ENCODE measurements around the gene RUNX2.

The RUNX2 gene

DNA sequence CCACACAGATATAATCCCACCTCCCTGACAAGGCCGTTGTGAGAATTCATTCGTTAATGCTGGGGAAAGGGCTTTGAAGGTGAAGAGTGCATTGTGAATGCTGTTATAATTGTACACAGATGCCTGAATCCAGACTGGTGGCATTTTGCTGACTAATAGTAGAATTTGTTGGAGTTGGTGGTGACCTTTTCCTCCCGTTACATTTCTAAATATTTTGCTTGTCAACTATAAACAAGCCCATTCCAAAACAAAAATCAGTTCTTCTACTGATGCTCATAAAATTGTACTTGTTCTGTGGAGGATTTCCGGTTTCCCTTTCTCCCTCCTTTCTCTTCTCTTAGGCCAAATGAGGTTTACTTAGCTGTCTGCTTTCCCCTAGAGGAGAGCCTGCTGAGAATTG is 302.7 kb downstream of the RUNX2 start:
- no peak for DNase-seq

- no peak for DNase-seq
Measured at GRCh38 chr6:45631396-45631795, 303.3 kb downstream of the RUNX2 start.

DNA sequence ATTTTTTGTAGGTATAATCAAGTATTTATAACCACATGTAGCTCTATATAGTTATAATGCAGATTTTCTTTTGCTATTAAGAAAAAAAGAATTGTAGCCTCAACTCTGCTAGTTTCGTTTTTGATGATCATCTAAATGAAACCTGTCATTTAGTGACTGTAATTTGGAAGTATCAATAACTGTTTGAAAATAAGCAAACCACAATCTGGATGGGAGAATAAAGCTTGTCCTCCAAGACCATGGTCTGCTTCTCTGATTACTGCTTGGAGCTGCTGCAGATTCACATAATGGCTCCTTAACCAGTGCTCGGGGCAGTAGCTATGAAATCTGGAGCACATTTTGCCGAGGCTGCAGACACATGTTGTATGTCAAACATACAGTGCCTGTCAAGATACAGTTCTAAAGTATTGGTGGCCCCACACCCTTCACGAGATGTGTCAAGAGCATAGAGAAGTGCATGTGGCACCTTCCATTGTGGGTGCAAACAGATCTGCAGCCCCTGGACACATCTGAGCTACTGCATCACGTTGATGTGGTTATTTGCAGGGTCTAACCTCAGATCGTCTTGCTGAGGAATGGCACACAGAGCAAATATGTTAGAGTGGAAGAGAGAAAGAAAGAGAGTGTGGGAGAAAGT is 305.3 kb downstream of the RUNX2 start:
- DNase-seq, result no peak

DNA sequence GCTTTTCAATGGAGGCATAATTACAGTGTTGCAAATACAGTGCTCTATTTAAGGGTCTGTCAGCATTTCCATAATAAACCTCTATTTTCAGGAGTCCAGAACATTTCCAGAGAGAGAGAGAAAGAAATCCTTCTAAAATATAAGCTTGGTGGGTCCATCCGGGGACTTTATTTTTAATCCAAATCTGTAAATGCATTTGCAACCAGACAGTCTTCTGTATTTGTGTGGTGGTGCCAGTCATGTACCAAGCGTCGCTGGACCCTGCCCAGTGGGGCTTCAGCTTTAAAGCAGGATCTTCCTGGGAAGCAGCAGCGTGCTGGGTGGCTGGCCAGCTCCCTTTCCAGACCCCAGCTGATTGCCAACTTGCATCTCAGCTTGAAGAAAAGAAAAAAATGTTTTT is 306.1 kb downstream of the RUNX2 start:
- DNase-seq, result no peak

- no peak for DNase-seq
Measured at GRCh38 chr6:45635284-45635867, 307.2 kb downstream of the RUNX2 start.

GRCh38 chr6:45637056-45637455 is 308.9 kb downstream of the RUNX2 start:
- no peak for DNase-seq

- DNase-seq, result no peak
Measured at GRCh38 chr6:45637611-45638257, 309.6 kb downstream of the RUNX2 start.

DNA sequence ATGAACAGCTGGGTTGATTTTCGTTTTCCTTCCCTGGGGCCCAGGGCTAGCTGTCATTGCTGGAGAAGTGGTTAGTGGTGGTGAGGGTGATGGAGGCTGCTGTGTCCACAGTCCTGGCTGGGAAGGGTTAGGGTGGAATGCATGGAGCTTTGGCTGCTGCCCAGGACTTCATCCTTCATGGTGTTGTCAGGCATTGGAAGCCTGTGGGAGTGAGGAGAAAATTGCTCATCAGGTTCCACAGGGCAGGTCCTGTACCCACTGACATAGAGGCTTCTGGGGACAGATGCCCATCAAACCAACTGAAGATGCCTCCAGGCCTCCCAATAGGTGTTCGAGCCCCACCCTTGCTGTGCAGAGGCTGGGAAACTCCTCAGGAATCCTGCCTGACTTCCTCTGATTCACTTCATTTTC is 312.0 kb downstream of the RUNX2 start:
- no peak for DNase-seq

- DNase-seq, result no peak
Measured at GRCh38 chr6:45640811-45641210, 312.7 kb downstream of the RUNX2 start.

GRCh38 chr6:45642331-45643125 is 314.4 kb downstream of the RUNX2 start:
- DNase-seq, result no peak

DNA sequence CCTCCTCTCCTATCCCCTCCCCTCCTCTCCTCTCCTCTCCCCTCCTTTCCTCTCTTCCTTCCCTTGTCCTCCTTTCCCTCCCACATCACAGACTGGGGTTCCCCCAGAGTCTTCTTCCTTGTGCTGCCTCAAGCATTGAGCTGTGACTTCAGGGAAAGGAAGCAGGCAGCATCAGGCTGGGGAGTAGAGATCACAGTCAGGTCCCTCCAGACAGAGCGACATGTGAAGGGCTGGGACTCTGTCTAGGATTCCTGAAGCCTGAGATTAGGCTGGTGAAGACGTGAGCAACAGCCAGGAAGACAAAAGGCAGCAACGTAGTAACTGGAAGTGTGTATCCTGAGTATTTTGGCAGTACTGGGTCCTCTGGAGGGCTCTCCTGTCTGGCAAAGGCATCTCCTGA is 315.0 kb downstream of the RUNX2 start:
- DNase-seq, result no peak

- DNase-seq, result no peak
Measured at GRCh38 chr6:45644720-45645119, 316.6 kb downstream of the RUNX2 start.

DNA sequence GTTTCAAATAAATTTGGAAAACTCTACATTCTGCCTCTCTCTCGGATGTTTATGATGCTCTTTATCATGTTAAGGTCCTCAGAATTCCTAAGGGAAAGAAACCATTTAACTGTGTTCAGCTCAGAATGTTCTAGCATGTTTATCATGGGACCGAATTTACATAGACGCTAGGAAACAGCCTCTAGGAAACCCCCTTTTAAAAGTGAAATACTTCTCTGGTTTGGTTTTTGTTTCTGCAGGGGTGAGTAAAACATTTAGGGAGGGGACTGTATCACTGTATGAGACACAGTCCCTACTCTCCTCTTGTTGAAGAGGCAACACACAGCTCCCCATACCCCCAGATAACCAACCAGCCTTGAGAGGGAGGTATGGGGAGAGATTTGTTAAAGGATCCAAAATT is 317.2 kb downstream of the RUNX2 start:
- no peak for DNase-seq

- no peak for DNase-seq
Measured at GRCh38 chr6:45647341-45648261, 319.5 kb downstream of the RUNX2 start.

- DNase-seq, result no peak
Measured at GRCh38 chr6:45648262-45648620, 320.1 kb downstream of the RUNX2 start.

DNA sequence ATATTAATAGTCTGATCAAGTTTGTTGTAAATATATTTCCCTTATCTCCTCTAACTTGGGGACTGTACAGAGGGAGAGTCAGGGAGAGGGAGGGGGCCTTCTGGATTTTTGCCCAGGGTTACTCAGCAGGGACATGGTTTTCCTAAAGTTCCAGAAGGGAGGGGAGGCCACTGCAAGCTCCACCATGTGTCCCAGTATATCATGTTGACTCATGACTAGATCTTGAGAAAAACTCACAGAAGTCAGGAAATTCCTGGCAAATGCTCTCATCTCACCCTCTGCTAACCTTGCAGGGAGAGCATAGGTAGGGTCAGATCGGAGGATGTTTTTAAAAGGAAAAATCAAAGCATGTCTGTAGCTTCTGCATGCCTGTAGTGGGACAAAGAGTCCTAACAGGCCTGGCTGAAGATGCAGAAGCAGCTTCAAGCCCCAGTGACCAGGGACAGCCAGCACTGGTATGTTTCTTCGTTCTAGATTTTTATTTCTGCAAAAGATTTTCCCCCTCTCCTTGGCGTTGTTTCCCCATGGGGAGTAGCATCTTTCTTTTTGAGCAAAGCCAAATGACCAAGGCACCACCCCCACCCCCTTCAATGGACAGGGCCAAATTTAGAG is 322.5 kb downstream of the RUNX2 start:
- no peak for DNase-seq

- no peak for DNase-seq
Measured at GRCh38 chr6:45651301-45651700, 323.2 kb downstream of the RUNX2 start.

GRCh38 chr6:45652416-45652815 is 324.3 kb downstream of the RUNX2 start:
- no peak for DNase-seq

DNA sequence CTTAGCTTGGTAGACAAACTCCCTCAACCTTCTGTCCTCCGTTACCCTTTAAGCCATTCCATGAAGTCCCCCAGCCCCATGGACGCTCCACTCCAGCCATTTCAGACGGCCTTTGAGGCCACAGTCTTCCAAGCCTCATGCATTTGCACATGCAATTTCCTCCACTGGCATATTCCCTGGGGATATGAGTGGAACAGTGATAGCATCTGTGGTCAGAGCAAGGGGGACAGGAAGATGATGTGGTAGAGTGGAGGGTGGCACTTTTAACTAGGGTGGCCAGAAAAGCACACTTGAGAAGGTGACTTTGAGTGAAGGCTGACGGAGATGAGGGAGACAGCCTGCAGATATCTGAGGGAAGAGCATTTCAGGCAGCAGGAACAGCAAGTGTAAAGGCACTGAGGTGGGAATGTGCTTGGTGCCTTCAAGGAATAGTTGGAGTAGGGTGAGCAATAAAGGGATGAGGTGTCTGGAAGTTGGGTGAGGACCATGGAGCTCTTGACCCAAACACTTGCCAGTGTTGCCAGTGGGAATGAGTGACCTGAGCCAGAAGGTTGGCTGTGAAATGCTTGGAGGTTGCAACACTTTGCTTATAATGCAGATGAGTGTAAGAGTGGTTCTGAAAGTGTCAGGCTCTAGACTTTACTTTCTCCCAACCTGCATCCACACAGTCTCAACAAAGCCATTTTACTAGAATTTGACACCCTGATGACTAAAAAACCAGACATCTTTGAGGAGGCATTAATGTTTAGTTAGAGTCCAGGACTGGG is 325.2 kb downstream of the RUNX2 start:
- no peak for DNase-seq

DNA sequence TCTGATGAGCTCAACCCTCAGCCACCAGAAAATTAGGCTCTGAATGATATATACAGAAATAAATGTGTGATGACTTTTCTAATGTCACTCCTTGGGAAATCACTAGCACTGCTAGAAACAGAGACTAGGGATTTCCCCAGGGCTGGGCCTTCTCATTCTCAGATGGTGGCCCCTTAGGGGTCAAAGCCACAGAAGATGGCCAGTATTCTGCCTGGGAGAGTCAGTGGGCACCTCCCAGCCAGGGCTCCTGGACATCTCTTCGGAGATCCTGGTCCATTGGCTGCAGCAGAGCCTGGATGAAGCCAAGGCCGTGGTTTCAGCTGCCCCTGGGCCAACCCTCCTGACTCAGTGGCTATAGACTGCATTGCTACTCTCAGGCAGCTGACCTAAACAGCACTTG is 326.5 kb downstream of the RUNX2 start:
- no peak for DNase-seq

DNA sequence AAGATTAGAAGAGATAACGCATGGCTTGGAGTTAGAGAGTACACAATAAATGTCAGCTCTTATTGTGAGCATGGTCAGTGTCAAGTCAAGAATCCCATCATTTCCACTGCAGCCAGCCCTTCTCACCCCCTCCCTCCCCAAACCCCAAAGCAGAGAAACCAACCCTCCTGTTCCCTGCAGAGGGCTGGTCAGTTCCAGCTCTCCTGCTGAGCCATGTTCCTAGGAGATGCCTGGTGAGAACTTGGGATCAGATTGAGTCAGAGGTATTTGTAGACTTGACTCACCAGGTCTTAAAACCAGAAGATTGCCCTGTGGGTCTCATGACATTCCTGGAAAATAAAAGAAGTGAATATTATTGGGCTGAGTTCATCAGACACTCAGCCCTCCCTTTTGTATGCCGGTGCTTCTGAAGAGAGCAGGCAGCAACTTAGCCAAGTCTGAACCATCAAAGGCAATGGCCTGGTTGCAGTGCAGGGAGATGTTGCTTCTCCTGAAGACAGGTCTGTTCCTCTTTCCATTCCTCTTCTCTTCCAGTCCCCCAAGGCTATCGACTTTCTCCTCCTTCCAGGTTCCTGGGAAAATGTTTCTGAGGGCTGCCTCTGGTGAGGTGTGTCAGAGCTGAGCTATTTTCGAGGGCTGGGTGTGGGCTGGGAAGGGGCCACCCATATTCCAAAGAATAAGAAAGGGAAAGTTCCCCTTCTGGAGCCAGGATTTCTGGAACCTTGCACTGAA is 327.8 kb downstream of the RUNX2 start:
- DNase-seq, result no peak

Measured in stimulated activated naive CD4-positive, alpha-beta T cell (primary cell).